Measurements from ENCODE around the gene GSAP.
A peak's percentile ranks its signal among the peaks of the same experiment; 100 is the strongest.

GSAP gene

DNA sequence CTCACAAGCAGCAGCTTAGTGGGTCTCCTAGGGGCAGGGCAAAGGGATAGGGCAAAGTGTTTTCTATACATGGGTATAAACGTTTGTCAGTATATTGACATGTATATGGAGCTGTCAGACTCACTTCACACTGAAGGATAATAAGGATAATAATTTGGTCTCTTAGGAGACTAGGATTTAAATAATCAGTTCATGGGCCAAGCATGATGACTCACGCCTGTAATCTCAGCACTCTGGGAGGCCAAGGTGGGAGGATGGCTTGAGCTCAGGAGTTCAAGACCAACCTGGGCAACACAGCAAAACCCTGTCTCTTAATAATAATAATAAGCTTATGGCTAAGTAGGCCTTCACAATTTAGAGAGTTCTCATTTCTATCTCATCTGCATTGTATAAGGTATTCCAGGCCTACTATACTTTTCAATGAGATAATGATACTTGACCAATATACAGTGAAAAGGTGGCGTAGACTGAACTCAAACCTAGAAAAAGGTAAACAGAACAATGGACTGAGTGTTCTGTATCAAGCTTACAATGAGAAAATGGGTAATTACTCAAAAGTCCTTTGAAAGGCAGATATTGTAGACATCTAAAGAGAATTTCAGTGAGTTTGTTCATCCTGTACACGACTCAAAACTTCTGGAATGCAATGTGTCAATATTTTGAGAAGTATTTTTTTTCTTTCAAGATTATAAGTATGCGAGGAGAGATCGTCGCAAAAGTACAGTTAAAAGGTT is 7.0 kb downstream of the GSAP start:
- no peak for DNase-seq (ENCODE audit: low spot score)

DNA sequence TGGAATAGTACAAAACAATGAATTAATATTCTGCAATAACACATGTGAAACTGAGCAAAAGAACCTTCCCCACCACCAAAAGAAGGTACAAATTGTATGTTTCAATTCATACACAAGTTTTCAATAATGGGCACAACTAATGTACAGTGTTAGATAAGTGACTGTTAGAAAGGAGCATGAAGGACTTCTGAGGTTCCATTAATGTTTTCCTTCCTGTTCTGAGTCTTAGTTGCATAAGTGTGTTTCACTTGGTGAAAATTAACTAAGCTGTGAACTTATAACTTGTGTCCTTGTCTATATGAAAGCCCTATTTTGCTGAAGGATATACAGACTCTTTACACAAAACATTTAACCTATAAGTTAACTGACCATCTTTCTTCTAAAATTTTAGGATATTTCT is 8.2 kb downstream of the GSAP start:
- no peak for DNase-seq (ENCODE audit: low spot score)

DNA sequence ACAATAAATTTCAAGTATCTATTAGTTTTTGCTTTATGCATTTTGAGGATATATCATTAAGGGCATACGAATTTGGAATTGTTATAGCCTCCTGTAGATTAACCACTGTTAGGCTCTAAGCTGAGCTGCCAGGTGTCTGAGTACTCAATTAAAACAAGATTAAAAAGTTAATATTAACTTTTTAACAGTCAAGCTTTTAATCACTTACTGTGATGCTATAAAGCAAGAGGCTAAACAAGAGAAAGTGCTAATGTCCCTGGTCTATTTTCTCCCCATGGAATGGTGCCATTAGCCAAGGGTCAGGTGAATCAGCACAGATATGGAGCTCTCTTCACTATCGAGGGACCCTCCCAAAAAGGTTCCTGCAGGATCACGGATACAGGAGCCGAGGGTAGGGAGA is 9.7 kb downstream of the GSAP start:
- DNase-seq (ENCODE audit: low spot score), result no peak

GRCh38 chr7:77404641-77405040 is 11.5 kb downstream of the GSAP start:
- DNase-seq (ENCODE audit: low spot score), result no peak

DNA sequence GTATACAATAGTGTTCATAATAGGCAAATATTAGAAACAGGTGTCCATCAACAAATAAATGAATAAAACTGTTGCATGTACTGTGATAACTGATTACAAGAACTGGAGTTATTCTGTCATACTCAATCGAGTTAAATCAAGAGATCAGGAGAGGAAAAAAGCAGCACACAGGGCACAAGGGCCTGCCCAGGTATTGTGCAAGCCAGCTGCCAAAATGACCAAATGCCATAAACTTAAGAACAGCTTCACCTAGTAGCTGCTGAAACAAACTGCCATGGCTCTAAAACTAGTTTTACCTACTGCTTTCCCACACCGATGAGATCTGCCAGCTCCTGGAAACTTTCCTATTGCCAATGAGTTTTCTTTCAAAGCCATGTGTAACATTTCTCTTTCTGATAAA is 12.2 kb downstream of the GSAP start:
- no peak for DNase-seq (ENCODE audit: low spot score)

DNA sequence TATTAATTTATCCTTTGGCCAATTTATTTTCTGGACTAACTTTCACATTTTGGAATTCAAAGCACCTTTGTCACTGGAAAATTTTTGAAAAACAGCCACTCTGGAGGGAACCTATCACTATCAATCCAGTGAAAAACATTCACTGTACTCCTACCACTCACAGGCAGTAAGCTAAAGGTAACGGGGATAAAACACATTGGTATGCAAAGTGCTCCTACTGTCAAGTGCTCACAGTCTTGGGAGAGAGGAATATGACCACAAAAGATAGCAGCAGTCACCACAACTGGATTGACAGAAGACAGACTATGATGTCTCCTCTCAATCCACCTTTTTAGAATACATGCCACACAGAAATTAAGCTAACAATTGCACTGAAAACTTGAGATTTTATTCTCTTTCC is 13.3 kb downstream of the GSAP start:
- no peak for DNase-seq (ENCODE audit: low spot score)

DNA sequence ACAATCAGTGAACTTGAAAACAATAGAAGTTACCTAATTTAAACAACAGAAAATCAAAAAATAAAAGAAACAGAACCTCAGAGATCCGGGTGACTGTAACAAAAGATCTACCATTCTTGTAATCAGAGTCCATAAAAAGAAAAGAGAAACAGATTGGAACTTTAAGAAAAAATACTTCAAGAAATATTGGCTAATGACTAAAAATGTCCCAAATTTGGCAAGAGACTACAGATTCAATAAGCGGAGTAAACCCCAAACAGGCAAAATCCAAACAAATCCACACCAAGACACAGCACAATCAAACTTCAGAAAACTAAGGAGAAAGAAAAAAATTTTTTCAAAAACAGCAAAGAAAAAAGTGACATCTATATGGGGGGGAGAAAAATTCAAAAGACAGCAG is 15.1 kb downstream of the GSAP start:
- no peak for DNase-seq (ENCODE audit: low spot score)

- DNase-seq (ENCODE audit: low spot score), result no peak
Observed at GRCh38 chr7:77399816-77400215, 16.3 kb downstream of the GSAP start.

DNA sequence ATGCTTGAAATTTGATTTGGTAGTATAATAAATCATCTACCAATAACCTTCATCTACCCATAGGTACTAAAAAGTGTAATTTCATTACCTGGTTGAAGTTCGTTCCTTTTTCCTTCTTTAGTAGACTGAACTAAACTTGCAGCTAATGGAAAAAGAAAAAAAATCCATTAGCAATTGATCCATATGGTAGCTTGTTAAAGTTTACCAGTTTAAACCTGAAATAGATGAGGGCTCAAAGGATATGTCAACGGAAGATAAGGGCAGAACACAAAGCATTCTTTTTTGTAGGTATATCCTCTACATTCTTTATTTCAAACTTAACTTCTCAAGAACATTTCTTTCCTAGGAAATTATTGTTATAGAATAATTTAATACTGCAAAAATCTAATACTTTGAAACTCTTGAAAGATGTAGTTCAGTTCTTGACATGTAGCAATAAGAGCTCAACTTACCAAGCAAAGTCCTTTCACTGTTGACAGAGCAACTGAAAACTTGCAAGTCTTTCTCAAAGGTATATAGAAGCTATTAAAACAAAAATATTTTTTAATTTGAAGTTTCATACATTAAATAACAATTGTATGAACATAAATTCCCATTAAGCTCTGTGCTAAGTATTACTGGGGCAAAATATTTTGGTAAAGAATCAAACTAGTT is 19.1 kb downstream of the GSAP start:
- DNase-seq (ENCODE audit: low spot score), result no peak

- DNase-seq (ENCODE audit: low spot score), result no peak
Observed at GRCh38 chr7:77395626-77396025, 20.5 kb downstream of the GSAP start.

DNA sequence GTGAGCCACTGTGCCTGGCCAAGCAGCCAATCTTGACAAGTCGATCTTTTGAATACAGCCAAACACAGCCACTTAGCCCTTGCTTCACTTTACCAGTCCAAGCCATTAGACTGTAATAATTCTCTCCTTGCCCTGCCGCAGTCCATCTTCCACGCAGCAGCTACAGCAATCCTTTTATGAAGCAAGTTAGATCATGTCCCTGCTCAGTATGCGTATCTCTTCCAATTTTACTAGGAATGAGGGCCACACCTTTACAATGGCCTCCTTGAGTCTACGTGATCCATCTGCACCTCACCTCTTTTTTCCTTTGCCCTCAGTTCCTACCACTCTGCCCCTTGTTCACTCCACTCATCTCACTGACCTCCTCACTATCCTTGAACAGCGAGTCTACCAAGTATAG is 22.2 kb downstream of the GSAP start:
- no peak for DNase-seq (ENCODE audit: low spot score)

GRCh38 chr7:77393261-77393660 is 22.9 kb downstream of the GSAP start:
- DNase-seq (ENCODE audit: low spot score), result peak; percentile 8

DNA sequence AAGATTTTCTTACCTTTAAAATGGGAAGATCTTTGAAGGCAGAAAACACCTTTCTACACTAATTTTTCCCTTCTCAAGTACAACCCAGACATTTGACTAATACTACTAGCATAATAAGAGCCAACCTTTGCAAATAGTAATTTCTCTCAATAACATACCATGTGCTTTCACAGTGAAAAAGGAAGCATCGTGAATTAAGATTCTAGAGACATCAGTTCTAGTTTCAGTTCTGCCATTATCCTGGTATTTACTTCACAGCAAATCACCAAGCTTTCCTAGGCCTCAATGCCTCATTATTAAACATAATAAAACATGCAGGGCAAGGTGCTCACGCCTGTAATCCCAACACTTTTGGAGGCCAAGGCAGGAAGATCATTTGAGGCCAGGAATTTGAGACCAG is 24.9 kb downstream of the GSAP start:
- no peak for DNase-seq (ENCODE audit: low spot score)

- DNase-seq (ENCODE audit: low spot score), result no peak
Observed at GRCh38 chr7:77388055-77388641, 28.0 kb downstream of the GSAP start.

GRCh38 chr7:77386165-77386822 is 29.9 kb downstream of the GSAP start:
- no peak for DNase-seq (ENCODE audit: low spot score)

DNA sequence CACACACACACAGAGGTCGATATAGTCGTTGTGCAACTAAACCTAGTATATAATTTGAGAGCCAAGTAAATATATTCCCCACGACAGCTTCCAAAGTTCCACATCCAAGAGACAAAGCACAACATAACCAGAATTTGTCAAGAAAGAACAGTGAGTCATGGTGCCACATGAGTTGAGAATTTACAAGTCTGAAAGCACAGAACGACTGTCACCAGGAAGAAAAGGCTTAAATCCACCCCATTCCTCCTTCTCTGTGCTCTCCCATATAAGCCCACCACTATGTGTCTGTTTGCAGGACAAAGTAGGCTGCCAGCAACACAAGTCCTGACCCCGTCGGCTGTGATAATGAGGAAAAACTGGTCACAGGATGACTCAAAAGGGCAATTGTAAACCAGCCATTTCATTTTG is 32.8 kb downstream of the GSAP start:
- DNase-seq (ENCODE audit: low spot score), result no peak

- DNase-seq (ENCODE audit: low spot score), result no peak
Observed at GRCh38 chr7:77382532-77382931, 33.6 kb downstream of the GSAP start.

GRCh38 chr7:77378584-77378983 is 37.6 kb downstream of the GSAP start:
- DNase-seq (ENCODE audit: low spot score), result no peak

DNA sequence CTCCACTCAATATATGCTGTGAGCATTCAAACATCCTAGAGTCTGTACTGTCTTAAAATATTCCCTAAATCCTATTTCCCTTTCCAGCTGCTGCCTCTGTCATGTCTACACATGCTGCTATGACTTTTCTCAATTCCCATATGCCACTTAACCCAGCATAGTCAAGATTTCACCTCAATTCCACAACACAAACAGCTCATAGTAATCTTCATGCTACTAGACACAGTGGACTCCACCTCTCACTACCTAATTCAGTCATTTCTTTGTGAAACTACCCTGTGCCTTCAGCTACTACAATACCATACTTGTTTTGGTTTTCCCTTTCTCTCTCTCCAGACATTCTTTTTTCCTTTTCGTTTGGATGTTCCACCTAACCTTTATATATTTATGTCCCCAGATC is 45.5 kb downstream of the GSAP start:
- DNase-seq (ENCODE audit: low spot score), result no peak

DNA sequence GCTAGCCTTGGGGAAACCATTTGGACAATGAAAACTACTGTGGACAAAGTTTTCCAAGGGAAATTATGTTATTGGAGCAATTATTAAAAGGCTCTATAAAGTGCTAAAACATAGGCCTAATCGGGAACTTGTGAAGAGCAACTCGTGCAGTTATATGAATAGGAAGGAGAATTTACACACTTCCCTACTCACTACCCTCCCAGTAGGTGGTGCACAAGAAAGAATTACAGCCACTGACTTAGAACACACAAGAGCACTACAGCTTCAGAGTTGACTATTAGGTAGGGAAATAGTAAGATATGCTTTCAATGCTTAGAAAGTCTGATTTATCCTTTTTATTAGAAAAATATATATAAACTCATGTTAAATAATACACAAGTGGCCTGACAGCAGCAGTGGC is 47.2 kb downstream of the GSAP start:
- DNase-seq (ENCODE audit: low spot score), result no peak

- no peak for DNase-seq (ENCODE audit: low spot score)
Observed at GRCh38 chr7:77367976-77368375, 48.2 kb downstream of the GSAP start.

GRCh38 chr7:77362905-77363304 is 53.2 kb downstream of the GSAP start:
- no peak for DNase-seq (ENCODE audit: low spot score)

DNA sequence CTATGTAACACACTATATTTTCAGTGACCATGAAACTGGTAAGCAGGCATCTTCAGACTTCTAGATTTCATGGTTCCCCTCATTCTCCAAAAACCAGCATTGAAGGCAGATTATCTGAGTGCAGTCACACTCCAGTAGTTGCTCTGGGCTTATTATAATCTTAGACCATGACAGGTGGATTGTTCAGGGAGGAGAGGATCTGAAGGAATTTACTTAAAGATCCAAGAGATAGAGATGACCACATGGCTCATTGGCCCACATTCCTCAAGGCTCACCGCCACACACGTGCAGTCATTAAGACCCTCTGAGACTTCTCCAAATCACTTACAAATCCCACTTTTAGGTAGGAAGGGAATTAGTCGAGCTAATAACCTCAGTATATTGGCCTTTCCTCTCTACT is 55.2 kb downstream of the GSAP start:
- DNase-seq (ENCODE audit: low spot score), result no peak
